SH-SY5Y (cell line): ENCODE results near the gene CAMTA1.

ENCODE experiments used
- GATA2 ChIP-seq: IDR thresholded peaks from 2 replicates; pipeline ENCODE4 v1.6.1; 2011; ENCODE audit warnings: mild to moderate bottlenecking, low read depth, low read length
- GATA3 ChIP-seq: IDR thresholded peaks from 2 replicates; pipeline ENCODE4 v1.6.1; 2011; ENCODE audit warnings: low read depth, mild to moderate bottlenecking, low read length, moderate library complexity

GRCh38 chr1:7616953-7617352 lies 831.7 kb downstream of the CAMTA1 start:
- no peak for TF ChIP-seq GATA2
- no peak for TF ChIP-seq GATA3
